ENCODE measurements around the gene DNAJB11. TPM values are rescaled to one million over a fixed set of nuclear protein-coding genes. Genes with fewer than 3 reads are reported as not detected.
"Not testable (repeated sequence)": the region's sequence is repeated elsewhere in the genome, so short reads cannot be mapped to it uniquely, and the experiment has no call there.

The DNAJB11 gene
- total RNA-seq, 1 experiment from 2014 or later = 80.0 TPM

GRCh38 chr3:186617036-186617946, 46.8 kb downstream of the DNAJB11 start:
- peak; percentile 98 for DNase-seq (ENCODE audit: low read depth)

- DNase-seq (ENCODE audit: low read depth) = no peak
Measured at GRCh38 chr3:186618318-186618938, 47.9 kb downstream of the DNAJB11 start.

- DNase-seq (ENCODE audit: low read depth) = no peak
Measured at GRCh38 chr3:186619787-186620212, 49.3 kb downstream of the DNAJB11 start.

- DNase-seq (ENCODE audit: low read depth) = no peak
Measured at GRCh38 chr3:186620213-186621092, 49.9 kb downstream of the DNAJB11 start.

DNA sequence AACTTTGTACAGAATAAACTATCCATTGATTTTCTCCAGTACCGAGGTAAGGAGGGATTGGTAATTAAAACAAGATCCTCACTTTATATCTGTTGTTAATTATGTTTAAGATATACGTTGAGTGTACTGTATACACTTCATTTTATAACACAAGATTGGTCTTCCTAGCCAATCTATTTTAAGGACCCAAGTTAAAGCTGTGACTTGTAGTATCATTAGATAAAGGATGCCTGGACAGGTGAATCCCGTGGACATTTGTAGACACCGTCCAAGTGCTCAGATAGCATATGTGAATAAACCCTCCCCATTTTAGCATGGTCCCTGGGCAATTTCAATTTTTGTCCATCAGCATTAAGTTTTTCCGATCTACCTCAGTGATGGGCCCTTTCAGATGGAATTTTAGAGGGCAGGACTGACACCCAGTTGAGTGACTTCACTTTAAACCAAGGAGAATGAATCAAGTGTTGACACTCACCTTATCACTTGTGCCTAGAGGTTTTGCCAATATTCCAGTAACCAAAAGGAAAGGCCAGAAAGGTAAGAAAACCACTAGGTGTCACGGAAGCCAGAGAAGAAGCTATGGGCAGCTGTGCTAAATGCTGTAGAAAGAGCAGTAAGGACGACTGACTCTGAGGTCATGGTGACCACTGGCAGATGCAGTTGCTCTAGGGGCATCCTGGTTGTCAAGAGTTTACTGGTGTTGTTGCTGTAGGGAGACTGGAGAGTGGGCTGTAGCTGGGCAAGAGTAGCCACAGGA, 51.6 kb downstream of the DNAJB11 start:
- DNase-seq (ENCODE audit: low read depth) = no peak

DNA sequence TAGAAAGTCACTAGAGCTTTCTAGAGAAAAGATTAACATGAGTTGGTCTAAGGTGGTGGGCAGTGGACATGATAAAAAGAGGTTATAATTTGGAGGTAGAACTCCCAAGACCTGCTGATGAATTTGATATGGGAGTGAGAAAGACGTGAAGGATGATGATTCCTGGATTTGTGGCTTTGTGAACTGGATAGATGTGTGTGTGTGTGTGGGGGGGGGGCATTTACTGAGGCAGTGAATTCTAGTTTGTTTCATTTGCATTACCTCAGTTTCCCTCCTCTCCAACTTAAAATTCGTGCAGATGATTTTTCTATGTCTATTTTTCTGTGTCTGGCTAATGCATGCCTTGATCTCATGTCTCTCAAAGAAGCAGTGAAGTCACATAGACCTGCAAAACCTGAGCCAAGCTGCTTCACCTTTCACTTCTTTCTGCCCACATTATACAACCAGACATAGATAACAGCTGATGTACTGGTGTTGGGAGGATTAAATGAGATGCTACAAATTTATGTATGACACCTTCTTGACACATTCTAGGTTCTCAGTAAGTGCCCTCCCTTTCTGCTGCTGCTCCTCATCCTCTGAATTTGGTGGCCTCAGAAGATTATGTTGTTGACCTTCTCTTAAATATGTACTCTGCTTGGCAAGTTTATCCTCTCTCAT, 52.3 kb downstream of the DNAJB11 start:
- no peak for DNase-seq (ENCODE audit: low read depth)

DNA sequence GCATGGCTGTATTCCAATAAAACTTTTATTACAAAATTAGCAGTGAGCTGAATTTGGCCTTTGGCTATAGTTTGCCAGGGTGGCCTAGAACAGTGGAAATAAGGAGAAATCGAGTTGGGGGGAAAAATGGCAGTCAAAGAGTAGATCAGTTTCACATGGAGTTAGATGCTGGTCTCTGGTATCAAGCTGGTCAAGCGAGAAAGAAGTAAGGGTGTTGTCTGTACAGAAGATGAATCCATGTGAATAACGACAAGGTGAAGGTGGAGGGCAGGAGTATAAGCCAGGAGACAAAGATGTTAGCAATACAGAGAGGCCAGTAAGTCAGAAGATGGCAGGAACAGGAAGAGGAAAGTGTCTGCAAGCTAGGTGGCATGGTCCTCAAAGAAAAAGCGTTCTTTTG, 54.1 kb downstream of the DNAJB11 start:
- DNase-seq (ENCODE audit: low read depth) = no peak

GRCh38 chr3:186625600-186626042, 55.1 kb downstream of the DNAJB11 start:
- no peak for DNase-seq (ENCODE audit: low read depth)

- DNase-seq (ENCODE audit: low read depth) = no peak
Measured at GRCh38 chr3:186626254-186626847, 55.8 kb downstream of the DNAJB11 start.

DNA sequence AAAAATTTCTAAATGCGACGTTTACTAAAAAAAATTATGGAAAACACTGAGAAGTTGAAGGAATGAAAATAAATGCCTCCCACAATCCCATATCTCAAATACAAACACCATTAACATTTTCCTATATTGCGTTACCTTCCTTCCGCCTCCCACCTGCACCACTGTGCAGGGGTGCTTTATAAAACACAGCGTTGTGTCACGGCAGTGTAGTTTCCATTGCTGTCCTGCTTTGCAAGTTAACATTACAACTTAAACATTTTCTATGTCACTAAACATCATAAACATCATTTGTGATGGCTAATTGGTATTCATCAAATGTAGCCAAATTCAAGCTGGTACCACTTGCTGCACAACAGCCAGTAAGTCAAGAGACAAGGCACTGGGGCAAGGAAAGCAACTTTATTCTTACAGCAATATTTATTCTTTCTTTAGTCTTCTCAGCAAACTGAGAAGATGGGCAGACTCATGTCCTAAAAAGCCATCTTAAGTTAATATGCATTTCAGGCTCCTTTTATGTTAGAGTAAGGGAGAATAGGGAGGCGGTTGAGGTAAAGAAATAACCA, 57.4 kb downstream of the DNAJB11 start:
- DNase-seq (ENCODE audit: low read depth) = no peak

GRCh38 chr3:186628756-186629155, 58.2 kb downstream of the DNAJB11 start:
- no peak for DNase-seq (ENCODE audit: low read depth)

DNA sequence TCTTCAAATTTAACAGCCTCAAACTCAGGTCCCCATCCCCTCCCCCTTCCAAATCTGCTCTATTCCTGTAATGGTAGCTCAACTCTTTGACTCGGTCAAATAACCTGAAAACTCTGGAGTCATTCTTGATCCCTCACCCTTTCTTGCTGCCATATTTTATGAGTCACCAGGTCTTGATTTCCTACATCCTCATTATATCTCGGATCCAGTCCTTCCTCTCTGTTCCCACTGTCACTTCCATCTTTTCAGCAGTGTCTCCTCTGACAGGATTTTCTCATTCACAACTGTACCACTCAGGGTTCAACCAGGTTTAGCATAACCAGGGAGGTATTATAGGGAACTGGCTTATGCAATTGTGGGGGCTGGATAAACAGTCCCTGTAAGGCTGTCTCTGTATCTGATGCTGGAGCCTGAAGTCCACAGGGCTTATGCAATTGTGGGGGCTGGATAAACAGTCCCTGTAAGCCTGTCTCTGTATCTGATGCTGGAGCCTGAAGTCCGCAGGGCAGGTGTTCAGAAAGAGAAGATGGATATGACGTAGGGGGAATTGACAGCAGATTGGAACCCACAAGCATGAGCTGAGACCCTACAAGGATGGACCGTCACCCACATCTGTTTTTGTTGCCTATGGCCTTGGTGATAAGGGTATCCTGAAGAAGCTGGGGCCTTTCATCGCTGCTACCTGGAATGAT, 60.6 kb downstream of the DNAJB11 start:
- DNase-seq (ENCODE audit: low read depth) = no peak

- no peak for DNase-seq (ENCODE audit: low read depth)
Measured at GRCh38 chr3:186633481-186633880, 63.0 kb downstream of the DNAJB11 start.

DNA sequence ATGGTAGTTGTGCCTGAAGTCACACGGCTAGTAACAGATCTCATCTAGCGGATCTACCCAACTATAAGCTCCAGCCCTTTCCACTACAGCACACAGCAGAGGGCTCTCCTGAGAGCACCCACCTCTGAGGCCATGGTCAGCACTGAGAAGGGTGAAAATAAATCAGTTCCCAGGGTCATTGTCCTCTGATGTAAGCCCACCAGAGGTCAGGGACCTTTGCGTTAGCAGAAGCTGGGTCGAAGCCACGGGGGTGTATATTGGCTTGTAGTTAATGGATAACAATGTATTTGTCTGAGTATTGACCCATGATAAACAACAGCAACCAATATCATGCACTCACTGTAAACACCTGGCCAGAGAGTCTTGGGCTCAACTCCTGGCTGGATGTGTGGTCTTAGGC, 63.7 kb downstream of the DNAJB11 start:
- DNase-seq (ENCODE audit: low read depth) = not testable (repeated sequence)

Other genes with a start within 250 kb of the DNAJB11 start
- gene DGKG, start 208.5 kb upstream of the DNAJB11 start, total RNA-seq (2014; rRNA removed; shearing (Covaris generic)) = 15.3 and 17.3 TPM in 2 replicates
- 0.49 and 1.1 TPM in 2 replicates for gene CRYGS, start 26.3 kb upstream of the DNAJB11 start, total RNA-seq (2014; rRNA removed; shearing (Covaris generic))
- 18.1 and 22.6 TPM in 2 replicates for gene TBCCD1, start 3.4 kb upstream of the DNAJB11 start, total RNA-seq (2014; rRNA removed; shearing (Covaris generic))
- not detected in 2 replicates for gene AHSG, start 42.3 kb downstream of the DNAJB11 start, total RNA-seq (2014; rRNA removed; shearing (Covaris generic))
- not detected in 2 replicates for gene FETUB, start 69.7 kb downstream of the DNAJB11 start, total RNA-seq (2014; rRNA removed; shearing (Covaris generic))
- gene HRG, start 95.3 kb downstream of the DNAJB11 start, total RNA-seq (2014; rRNA removed; shearing (Covaris generic)) = not detected in 2 replicates
- gene KNG1, start 146.6 kb downstream of the DNAJB11 start, total RNA-seq (2014; rRNA removed; shearing (Covaris generic)) = not detected in 2 replicates
- gene EIF4A2, start 212.9 kb downstream of the DNAJB11 start, total RNA-seq (2014; rRNA removed; shearing (Covaris generic)) = 465 and 511 TPM in 2 replicates
- 142 and 161 TPM in 2 replicates for gene RFC4, start 235.8 kb downstream of the DNAJB11 start, total RNA-seq (2014; rRNA removed; shearing (Covaris generic))